ENCODE results near the gene PGS1.

PGS1 gene

DNA sequence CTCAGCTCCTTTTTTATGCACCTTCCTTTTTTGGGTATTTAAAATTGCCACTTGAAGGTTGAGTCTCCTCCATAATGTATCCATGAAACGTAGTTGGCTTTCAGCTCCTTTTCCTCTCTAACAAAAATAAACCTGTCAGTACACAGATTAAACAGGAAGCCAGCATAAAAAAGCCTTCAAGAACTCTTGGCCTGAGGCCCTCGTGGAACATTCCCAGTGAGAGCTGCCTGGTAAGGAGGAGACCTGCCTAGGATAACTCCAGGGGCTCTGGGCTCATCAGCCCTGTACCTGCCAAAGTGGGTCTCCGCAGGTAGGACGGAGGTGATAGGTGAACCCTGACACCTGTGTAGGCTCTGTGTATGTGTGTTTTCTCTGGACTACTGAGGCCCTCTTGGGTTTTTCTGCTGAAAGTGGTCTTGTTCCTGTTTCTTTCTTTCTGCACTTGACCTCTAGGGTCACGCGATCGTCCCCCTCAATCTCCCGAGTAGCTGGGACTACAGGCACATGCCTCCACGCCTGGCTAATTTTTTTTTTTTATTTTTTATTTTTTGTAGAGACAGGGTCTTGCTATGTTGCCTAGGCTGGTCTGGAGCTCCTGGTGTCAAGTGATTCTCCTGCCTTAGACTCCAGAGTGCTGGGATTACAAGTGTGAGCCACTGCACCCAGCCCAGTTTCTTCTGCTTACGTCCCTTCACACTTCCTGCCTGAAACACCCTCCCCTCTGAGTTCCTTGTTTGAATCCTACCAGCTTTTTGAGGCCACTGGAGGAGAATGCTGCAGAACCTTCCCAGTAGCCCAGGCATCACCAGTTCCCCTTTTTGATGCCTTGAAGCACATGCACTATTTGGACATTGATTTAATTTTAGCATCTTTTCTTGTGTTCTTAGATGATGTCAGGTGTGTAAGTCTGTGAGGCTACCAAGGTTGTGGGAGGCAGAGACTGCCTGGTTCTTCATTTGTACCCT, 9.8 kb downstream of the PGS1 start:
- no peak for DNase-seq

DNA sequence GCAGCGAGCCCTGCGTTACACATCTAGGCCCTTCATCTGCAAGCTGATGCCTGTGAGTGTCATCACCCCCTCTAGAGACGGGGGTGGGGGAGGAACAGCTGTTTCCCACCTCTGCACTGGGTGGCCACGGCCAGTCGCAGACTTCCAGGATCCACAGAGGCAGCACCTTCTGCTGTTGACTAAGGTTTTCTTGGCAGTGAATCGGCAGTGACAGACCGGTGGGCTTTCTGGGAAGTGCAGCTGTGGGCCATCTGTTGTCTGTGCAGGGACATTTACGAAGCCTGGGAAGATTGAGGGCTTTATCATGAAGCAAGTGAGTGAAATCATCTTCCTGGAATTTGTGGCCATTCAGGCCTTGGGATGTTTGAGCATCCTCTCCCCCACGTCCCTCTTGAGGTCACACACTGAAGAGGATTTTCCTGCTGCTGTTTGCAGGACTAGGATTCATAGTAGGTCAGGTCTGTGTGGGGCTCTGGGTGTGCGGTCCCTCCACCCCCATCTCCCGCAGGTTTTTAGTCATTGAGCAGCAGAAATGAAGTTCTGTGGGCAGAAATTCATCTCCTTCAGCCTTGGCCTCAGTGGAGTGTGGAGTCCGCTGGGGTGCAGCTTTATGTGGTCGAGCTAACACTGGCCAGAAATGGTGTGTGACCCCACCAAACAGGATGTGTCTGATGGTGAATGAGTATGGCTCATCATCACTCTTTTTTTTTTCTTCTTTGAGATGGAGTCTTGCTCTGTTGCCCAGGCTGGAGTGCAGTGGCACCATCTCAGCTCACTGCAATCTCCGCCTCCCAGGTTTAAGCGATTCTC, 12.0 kb downstream of the PGS1 start:
- DNase-seq = no peak

DNA sequence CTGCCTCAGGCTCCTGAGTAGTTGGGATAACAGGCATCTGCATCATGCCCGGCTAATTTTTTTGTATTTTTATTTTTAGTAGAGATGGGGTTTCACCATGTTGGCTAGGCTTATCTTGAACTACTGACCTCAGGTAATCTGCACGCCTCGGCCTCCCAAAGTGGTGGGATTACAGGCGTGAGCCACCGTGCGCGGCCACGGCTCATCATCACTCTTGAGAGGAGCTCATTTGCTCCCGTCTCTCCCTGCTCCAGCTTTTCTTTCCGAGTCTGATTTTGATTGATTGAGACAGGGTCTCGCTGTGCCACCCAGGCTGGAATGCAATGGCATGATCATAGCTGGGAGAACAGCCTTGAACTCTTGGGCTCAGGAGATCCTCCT, 12.6 kb downstream of the PGS1 start:
- no peak for DNase-seq

DNA sequence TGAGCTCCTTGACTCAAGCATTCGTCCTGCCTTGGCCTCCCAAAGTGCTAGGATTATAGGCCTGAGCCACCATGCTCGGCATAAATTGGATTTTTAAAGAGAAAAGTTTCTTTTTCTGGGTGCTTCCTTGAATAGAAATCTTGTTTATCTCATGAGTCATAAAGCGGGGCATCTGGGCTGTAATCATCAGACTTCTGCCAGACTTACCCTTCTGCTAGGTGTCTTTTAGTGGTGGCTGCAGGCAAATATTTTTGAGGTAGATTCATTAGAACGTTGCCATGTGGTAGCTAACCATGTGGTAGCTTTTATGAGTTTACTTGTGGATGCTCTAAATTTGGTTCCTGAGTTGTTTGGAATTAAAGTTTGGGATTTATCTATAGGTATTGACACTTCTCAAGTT, 13.4 kb downstream of the PGS1 start:
- DNase-seq = no peak

DNA sequence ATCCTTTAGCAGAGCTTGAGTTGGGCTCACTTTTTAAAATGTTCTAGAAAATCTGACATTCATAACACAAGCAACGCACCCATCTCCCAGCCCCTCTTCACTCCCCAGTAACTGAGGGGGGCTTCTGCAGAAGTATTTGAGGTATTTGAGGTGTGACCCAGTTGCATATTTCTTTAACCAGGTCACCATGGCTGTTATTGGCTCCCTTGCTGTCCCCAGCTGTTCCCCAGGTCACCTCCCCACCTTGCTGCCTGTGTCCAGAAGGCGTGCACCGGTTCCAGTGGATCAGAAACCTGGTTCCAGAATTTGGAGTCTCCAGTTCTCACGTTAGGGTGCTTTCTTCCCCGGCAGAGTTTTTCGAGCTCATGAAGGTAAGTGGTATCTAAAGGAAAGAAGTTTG, 13.8 kb downstream of the PGS1 start:
- no peak for DNase-seq

DNA sequence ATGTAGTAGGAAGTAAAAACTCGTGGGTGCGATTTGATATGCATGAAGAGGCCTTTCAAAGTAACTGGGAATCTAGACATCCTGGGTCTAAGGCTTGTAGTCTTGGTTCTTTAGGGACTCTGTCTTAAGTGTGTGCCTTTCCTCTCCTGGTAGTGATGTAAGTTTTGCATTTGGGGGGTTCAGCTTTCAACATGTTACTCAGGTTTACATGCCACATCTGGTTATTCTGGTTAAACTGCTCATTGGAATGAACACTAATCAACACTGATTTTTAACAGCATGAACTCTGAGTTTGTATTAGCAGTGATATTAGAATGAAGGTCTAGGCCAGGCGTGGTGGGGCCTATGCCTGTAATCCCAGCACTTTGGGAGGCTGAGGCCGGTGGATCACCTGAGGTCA, 15.1 kb downstream of the PGS1 start:
- DNase-seq = no peak

DNA sequence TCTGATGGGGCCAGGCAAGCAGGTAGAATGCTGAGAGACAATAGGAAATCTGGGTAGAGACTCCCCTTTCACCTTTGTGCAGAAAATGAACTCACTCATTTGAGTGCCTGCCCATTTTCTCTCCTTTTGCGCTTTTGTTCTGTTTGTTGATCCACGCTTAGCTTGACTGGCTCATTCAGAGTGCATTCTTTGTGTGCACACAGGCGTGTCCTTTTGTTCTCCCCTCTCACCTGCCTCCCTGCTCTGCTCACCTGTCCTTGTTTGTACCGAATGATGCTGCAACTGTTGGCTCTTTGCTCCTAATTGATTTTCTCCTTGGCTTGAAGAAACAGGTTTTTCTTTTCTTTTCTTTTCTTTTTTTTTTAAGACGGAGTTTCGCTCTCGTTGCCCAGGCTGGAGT, 15.8 kb downstream of the PGS1 start:
- peak; percentile 95 for DNase-seq

DNA sequence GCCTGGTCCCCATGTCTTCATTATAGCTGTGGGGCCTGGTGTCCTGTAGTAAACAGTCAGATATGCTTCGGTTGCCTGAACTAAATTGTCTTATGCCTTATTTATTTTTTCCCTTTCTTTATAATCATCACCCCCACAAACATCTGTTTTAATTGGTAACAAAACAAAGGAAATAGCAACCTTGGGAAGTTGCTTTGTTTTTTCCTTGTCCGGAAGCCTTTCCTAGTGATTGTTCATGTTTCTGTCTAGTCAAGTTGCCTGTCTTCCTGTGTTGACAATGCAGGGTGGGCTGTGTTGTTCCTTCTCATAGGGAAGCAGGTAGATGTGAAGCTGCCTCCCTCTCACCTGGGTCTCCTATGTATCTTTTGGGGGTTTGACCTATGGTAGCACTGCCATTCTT, 16.7 kb downstream of the PGS1 start:
- no peak for DNase-seq

DNA sequence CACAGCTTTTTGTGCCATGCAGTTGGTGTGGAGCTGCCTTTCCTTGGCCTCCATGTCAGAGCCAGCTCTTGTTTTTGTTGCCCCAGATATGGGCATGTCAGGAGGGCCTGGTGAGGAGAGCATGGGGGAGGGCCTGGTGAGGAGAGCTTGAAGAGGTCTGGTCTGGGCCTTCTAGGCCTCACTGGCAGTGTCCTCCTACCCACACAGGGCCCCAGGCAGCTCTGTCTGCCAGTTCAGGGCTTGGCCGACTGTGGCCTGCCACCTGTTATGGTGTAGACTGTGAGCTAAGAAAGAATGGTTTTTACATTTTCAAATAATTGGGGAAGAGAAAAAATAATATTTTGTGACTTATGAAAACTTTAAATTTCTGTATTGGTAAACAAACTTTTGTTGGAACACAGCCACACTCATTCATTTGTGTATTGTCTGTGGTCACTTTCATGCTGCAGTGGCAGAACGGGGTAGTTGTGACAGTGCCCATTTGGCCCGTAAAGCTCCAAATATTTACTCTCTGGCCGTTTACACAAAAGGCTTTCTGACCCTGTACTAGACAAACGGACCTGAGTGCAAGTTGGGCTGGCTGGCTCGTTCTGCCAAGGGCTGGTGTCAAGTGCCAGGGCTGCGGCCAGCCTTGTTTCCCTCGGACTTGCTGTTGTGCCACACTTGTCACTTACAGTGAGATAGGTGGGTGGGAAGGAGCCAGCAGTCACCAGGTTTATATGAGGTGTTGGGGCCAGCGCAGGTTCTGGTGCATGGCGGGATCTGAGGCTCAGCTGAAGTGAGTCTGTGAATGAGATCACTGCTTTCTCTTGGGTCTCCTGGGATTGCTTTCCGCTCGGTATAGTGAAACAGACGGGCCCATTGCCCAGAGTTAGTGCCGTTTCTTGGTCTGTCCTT, 18.2 kb downstream of the PGS1 start:
- DNase-seq = no peak

DNA sequence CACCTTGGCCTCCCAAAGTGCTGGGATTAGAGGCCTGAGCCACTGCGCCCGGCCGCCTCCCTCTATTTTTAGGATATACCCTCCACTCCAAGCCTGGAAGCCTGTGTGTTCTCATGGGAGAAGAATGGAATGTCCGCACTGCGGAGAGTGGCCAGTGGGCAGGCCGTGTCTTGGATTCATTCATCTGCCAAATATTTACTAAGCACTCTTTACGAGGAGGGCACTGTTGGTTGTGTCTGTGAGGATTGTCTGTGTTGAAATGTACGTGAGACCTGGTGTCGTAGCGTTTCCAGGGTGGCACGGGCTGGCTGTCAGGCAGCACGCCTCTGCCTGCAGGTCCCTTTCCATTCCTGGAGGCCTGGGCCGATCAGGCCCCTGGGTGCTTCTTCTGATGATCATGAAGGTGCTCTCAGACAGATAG, 19.2 kb downstream of the PGS1 start:
- DNase-seq = no peak

DNA sequence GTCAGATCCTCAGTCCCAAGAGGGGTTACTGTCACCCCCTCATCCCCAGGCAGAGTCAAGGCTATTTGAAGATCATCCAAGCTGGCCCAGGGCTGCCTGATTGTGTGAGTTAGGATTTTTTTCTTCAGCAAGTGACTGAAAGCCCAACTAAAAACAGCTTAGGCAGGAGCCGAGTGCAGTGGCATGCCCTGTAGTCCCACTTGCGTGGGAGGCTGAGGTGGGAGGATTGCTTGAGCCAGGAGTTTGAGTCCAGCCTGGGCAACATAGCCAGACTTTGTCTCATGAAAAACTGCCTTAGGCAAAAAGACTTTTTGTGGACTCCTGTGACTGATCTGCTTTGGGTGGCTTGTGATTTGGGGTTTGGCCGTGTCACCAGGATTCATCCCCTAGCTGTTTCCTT, 19.9 kb downstream of the PGS1 start:
- DNase-seq = no peak

DNA sequence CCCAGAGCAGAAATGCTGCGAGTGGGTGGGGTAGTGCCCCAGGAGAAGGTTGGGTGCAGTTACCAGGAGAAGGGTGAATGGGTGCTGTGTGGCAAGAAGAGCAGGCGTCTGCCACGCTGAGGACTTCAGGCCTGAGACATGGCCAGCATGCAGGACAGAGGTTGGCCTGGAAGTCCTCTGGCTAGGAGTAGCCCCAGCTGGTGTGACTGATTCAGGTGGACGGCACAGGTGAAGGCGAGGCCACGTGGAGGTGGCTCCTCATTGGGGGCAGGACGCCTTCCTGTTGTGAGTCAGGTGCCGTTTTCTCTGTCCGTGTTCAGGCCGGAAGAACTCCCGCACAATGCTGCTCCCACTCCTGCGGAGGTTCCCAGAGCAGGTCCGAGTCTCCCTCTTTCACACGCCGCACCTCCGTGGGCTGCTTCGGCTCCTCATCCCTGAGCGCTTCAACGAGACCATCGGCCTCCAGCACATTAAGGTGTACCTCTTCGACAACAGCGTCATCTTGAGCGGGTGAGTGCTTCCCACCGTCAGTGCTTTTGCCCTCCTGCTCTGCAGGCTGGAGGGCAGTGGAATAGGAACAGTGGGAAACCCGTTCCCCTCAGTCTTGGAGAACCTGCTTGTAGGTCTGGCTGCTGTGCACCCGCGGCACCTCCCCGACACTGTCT, 20.7 kb downstream of the PGS1 start:
- no peak for DNase-seq

DNA sequence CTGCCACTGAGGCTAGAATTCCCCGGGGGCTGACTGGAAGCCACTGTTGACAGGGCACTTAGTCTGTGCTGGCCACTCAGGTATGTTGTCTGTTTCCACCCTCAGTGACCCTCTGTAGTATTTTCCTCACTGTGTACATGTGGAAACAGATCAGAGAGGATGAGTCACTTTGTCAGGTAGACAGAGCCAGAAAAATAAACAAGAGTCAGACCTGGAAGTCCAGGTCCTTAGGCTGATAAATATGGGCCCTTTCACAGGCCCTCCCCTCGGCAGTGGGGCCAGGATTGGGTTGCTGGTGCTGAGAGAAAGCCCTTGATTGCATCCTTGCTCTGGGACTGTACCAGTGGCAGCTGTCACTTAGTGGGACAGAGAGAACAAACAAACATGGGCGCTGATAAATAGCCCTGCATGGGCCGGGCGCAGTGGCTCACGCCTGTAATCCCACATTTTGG, 21.3 kb downstream of the PGS1 start:
- no peak for DNase-seq

DNA sequence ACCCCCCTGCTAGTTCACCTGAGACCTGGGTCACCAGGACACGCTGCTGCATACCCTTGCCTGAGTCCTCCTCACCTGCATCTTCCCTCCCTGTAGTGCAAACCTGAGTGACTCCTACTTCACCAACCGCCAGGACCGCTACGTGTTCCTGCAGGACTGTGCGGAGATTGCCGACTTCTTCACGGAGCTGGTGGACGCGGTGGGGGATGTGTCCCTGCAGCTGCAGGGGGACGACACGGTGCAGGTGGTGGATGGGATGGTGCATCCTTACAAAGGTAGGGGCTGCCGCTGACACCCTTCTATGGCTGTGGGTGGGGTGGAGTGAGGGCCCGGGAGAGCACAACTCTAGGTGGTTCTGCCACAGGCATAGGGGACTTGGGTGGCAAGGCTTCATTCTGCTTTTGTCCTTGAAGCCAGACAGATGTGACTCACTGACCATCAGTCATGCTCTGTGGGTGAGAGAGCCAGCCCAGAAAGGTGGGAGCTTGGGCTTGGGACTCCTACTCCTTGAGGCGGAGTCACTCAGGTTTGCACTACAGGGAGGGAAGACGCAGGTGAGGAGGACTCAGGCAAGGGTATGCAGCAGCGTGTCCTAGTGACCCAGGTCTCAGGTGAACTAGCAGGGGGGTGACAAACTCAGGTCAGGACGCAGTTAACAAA, 22.3 kb downstream of the PGS1 start:
- no peak for DNase-seq

DNA sequence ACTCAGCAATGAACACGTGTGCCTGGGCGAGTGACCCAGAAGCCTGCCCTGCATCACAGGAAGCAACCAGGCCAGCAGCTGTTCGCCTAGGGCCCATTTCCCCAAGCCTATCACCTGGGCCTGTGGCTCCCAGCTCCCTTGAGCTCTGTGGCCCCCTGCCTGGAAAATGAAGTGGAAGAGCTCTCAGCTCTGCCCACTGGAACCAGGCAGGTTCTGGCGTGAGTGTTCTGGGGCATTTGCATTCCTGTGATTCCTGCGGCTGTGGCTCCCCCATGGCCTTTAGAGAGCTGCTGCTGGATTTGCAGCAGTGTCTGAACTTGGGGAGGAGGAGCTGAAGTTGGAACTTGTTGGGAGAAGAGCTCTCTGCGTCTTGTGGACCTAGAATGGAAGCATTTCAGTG, 22.8 kb downstream of the PGS1 start:
- DNase-seq = no peak

DNA sequence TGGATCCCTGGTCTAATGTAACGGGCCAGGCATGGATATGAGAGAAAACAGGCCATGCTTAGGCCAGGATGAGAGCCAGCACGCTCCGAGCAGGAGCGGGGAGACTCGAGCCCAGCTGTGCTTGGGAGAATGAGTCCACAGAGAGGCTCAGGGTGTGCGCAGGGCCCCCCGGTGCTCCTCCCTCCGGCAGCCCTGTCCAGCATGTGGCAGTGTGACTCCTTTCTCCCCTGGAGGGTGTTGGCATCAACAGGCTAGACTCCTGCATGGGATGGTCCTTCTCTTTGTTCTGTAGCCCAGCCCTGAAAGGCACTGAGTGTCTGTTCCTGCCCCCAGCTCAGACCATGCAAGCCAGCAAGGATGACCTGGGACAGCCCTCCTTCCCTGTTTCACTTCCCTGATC, 23.4 kb downstream of the PGS1 start:
- no peak for DNase-seq

DNA sequence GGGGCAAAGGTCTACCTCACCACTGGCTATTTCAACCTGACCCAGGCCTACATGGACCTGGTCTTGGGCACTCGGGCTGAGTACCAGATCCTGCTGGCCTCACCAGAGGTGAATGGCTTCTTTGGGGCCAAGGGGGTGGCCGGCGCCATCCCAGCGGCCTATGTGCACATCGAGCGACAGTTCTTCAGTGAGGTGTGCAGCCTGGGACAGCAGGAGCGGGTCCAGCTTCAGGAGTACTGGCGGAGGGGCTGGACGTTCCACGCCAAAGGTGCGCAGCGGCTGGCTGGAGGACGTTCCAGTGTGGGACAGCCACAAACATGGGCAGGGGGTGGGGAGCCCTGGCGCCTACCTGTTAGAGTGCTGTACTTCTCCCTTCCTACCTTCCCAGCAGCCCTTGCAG, 25.4 kb downstream of the PGS1 start:
- DNase-seq = no peak

DNA sequence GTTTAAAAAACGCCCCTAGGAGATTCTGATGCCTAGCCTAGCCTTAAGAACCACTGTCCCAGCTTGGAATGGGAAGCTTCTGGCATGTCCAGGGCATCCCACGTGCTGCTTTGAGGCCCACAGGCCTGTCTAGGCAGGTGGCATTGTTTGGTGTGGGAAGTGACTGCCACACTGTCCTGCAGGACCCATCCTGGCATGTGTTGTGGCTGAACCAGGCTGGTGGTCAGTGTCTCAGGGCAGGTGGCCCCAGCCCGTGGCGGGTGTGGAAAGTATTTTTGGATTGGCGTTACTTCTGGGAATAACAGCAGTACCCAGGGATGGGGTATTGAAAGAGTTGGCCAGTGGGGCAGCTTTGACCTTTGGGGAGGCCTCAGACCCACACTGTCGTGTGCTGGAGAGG, 27.9 kb downstream of the PGS1 start:
- no peak for DNase-seq

DNA sequence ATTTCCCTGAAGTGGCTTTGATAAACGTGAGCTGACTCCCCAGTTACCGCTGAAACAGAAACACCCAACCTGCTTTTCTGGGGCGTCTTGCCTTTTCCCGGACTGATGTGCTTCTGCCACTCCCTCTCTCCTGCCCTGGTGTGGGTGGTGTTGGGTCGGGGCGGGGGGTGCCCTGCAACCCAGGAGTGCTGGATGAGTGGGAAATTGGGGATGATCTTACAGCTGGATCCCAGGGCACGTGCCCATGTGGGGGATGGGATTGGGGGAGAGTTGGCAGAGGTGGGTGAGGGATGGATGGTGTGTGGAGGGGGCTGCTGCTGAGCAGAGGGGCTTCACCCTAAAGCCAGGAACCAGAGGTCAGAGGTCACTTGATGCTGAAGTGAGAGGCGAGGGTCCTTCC, 28.5 kb downstream of the PGS1 start:
- no peak for DNase-seq

DNA sequence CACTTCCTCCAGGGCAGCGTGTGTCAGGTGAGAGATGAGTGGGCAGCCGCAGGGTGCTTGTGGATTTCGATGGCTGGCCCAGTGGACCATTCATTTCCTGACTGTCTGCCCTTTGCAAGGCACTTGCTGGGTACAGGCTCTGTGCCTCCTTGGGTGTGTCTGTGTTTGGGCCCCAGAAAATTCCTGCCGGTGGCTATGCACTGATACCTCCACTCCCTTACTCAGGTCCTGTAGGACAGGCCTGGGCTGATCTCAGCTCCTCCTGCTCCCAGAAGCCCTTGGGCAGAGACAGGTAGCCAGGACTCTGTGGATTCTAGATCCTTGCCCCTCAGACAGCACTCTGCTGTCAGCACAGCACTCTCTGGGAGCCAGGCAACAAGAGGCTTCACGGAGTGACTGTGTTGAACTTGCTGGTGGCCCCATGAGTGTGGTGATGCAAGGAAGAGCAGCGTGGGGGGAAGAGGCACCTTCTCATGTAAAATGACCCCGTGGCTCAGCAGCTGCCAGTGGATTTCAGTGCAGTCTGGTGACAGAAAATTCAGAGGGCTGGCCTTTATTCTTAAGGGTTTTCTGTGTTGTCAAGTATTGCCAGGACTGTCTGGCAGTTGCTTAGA, 29.0 kb downstream of the PGS1 start:
- no peak for DNase-seq

DNA sequence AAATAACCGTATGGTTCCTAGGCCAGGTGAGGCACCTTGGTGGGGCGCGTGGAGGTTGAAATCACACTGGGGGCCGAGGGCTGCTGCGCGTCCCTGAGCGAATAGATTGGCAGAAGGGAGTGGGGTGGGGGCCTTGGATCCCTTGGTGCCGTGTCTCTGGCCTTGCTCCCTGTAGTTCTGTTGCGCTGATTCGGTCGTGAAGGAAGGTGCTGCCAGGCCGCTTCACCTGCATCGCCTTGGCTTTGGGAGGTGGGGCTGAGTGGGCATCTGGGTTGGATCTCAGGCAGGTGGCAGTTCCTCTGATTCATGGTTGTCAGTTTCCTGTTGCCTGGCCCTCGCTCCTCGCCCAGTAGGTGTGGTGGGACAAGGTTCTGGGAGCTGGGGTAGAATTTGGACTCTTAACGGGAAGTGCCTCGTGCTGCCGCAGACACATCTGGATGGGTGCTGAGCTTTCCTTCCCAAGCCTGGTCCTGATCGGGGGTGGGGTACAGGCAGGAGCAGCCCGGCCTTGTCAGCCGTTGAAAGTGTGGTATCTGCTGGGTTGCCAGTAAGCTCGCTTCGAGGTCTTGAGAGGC, 30.1 kb downstream of the PGS1 start:
- no peak for DNase-seq
